Measurements from ENCODE around the gene COG1.

DNA sequence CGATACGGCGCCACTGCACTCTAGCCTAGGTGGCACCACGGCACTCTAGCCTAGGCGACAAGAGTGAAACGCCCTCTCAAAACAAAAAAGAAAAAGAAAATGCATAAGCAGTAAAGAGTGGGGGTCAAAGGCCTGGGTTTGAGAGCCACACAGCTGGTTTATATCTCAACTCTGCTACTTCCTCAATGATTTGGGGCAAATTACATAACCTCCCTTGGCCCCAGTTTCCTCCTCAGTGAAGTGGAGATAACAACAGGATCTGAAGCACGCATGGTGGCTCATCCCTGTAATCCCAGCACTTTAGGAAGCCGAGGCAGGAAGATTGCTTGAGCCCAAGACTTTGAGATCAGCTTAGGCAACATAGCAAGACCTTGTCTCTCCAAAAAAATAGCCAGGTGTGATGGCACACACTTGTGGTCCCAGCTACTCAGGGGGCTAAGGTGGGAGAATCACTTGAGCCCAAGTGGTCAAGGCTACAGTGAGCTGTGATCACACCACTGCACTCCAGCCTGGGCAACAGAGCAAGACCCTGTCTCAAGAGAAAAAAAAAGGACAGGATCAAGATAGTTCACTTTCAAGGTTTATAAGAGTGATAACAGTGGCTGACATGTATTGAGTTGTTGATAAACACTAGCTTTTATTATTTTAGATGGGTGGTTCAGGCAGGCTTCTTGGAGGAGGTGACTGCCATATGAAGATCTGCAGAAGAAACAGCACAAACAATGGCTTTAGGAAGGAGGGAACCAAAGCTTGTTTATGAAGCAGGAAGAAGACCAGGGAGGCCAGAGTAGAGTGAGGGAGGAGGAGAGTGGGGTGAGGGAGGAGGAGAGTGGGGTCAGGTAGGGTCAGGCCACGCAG is 8.5 kb upstream of the COG1 start:
- TF ChIP-seq CTCF (IDR thresholded peaks at IDR 0.05; ENCODE audit: low read length) (no peak), EZH2 (IDR thresholded peaks at IDR 0.05; ENCODE audit: borderline replicate concordance, low read length) (no peak)

All from OCI-LY1 (cell line).